NCI-H2196 (cell line): ENCODE data around the gene TSPAN18.
"Not testable (repeated sequence)": the region's sequence is repeated elsewhere in the genome, so short reads cannot be mapped to it uniquely, and the experiment has no call there.

ENCODE experiments used
- DNase-seq: peaks from one replicate; lab custom pipeline; 2025; ENCODE audit not compliant: unreplicated experiment; lab: John Stamatoyannopoulos, UW

Gene TSPAN18

DNA sequence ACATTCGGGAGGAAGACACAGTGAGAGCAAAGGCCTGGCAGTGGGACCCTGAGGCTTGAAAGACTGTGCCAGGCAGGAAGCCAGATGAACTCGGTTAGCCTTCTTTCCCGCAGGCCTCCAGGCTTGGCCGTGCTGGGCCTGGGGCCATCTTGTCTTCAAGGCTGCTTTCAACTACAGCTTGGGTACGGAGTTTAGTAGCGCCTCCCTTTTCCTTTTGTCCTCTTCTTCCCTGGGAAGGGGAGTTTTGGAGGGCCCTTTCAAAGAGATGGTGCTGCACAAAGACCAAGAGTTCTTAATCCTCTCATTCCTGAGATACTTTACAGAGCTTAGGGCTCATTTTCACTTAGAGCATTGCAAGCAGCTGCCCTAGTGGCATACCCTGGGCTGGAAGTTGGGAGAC, 136.5 kb downstream of the TSPAN18 start:
- DNase-seq: no peak

DNA sequence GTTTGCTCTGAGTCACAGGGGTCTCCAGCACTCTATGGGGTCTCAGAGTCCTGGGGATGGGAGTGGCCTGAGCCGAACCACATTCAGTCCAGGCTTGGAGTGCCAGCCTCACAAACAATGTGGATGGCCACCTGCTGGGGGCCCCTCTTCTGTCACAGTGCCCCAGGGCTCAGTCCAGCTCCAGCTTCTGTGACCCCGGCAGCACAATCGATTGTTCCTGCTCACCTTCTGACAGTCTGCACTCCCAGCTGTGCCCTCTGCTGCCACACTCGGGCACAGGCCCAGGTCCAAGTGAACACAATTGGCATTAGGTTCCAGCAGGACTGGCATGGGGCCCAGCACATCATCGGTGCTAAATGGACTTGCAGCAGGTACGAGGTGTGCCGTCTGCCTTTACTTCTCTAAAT, 139.1 kb downstream of the TSPAN18 start:
- DNase-seq: peak; percentile 78

DNA sequence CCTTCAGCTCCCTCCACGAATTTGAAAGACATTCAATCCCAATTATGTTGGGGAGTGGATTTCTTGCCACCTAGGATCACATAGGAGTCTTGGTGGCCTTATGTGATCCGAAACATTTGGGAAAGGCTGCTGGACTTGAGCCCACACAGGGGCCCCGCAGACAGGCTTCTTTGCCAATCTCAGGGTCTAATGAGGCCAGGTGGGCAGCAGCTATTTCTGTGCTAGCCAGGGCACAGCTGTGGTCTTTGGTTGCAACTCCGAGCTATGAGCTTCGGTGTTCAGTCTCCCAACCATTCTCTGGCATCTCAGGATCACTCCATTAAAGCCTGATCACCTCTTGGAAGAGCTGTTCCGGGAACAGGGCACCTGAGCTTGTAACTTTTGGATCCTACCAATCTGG, 139.5 kb downstream of the TSPAN18 start:
- DNase-seq: no peak

DNA sequence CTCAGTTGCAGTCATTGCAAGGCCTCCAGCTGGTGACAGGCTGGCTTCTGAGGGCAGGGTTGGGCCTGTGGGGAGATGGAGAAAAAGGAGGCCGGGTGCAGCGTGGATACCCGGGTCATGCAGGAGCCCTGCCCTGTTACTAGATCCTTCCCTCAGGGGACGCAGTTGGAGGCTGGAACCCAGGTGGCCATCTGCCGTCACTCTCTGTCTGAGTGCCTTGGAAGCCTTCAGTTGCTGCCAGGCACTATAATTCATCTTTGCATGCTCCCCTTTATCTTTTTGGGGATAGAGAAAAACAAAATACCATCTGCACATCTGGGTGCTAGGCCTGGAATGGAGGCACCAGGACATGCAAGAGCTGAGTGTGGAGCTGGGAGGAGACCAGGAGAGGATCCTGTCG, 141.3 kb downstream of the TSPAN18 start:
- DNase-seq: no peak

DNA sequence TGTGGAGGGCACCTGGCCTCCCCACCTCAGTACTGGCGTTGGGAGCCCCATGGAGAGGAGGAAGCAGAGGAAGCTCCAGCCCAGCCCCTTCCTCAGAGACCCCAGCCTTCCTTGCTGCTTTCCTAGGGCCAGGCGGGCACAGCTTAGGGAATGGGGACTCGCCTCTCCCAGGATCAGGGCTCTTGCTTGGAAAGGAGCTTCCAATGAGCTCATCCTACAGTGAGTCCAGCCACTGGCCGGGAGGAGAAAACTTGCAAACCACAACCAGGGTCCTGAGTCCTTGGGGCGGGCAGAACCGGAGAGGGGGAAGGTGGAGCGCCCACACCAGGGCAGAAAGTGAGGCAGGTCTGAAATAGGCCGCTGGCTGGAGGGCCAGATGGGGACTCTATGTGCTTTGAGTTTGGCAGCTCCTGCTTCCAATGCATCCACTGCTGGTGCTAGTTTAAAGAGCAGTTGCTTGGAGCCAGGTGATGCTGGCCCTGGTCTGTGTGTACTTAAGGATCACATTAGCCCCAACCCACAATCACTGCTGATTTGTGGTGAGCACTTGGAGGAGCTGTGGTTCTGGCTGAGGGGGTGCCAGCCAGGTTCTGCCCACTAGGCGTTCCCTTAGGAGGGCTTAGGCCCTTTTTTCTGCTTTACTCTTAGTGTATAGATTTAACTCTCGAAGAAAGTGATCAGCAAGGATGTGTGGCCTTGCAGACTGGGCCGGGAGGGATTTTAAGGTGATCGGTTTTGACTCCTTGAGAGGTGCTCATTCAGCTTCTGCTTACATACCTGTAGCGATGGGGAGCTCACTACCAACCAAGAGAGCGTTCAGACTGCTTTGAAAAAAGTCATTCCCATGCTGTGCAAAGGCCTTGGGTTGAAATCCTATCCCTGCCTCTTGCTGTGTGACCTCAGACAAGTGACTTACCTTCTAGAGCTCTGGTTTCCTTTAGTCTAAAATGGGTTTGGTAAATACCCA, 142.0 kb downstream of the TSPAN18 start:
- DNase-seq: peak; percentile 32

DNA sequence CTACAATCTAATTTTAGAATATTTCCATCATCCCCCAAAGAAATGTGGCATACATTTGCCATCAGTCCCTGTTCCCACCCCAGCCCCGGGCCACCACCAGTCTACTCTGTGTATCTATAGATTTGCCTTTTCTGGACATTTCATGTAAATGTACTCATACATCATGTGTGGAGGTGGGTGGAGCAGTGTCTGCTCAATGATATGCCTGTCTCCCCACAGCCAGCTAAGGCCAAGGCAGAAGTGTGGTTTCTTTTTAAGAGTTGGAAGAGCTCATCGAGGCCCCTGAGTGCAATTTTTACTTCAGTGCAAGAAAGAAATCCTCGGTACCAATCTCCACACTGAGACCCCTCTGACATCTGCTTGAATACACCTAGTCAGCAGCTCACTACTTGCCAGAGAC, 143.4 kb downstream of the TSPAN18 start:
- no peak for DNase-seq

DNA sequence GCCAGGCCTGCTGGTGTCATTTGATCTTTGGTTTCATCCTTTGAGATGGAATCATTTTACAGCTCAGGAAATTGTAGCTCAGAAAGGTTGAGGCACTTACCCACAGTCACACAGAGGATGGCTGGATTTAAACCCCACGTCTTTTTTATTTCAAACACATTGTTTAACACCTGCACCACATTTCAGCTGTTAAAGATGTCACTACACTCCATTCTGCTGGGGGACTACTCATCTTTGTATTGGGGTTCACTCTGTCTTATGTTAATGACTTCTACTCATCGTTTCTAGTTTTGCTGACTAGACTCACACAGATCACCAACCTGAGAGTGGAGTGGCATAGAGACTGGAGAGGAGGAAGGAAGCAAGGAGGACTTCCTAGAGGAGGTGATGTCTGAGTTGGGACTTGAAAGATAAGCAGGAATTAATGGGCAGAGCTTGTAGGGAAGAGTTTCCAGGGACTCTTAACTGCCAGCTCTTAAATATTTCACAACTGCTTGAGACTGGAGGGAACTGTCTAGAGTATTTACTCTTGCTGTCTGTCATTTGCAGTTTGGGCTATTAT, 143.9 kb downstream of the TSPAN18 start:
- no peak for DNase-seq

DNA sequence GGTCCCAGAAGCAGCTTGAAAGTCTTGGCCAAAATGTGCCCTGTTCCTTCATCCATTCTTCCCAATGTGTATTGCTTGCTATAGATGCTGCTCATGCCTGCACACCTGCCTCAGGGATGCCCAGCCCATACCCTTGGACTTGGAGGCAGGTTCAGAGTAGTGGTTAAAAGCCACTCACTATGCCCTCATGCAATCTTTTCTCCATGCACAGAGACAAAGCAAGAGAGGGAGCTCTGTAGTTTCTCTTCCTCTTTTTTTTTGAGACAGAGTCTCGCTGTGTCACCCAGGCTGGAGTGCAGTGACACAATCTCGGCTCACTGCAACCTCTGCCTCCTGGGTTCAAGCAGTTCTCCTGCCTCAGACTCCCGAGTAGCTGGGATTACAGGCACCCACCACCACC, 144.9 kb downstream of the TSPAN18 start:
- DNase-seq: not testable (repeated sequence)

DNA sequence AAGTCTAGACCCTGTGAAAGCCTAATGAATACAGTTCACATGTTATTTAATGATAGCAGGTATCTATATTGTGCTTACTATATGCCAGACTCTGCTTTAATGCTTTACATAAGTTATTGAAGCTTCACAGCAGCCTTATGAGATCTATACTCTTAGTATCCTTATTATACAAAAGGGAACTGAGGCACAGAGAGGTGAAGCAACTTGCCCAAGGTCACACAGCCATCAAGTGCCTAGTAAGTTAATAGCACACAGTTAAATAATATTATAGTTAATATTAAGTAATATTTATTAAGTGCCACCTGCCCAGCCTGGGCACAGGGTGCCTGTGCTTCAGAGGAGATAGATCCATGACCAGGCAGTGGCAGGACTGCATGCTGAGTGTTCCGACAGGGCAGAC, 145.8 kb downstream of the TSPAN18 start:
- DNase-seq: no peak

DNA sequence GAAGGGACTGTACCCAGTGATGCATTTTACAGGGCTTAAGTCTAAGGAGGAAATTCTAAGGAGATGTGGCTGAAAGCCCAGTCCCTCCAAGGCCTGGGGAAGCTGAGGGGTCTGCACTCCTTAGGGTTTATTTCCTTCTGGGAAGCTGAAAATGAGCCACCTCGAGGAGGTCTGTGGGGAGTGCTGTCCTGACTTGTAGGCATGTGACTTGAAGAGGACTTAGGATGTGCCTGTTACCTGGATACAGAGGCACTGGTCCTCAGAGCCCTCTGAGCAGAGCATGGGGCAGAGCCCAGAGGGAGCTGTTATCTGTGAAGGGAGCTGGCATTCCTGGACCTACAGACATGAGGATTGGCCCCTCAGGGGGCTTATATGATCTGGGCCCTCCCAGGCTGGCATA, 146.8 kb downstream of the TSPAN18 start:
- DNase-seq: no peak

DNA sequence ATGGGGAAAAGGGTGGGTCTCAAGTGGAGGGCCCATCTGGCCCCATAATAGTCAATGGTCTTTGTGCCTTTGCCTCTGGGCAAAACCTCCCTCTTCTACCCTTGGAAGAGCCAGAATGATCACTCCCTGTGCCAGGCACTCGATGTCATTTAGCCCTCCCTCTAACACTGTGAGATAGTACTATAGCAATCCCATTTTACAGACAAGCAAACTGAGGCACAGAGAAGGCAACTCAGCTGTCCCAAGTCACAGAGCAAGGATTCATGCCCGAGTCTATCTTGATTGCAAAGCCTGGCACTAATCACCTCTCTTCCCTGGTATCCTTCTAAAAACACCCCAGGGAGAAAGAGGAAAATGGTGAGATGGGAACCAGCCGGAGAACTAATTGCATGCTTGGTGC, 147.5 kb downstream of the TSPAN18 start:
- DNase-seq: no peak

DNA sequence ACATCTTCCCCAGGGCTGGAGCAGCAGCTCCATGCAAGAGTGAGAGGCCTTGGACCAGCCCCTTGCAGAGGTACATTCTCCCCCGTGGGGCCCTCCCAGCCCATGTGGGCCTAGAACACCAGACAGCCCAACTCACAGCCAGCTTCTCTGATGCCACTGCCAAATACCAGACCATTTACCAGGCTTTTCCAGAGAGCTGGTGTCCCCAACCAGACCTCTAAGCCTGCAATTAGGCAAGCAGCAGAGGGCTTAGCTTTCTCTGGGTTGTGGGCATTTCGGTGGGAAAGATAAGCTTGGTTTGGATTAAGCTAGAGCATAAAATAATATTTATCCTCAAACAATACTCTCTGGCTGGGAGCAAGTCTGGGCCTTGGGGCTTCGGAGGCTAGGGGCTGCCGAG, 148.3 kb downstream of the TSPAN18 start:
- no peak for DNase-seq

DNA sequence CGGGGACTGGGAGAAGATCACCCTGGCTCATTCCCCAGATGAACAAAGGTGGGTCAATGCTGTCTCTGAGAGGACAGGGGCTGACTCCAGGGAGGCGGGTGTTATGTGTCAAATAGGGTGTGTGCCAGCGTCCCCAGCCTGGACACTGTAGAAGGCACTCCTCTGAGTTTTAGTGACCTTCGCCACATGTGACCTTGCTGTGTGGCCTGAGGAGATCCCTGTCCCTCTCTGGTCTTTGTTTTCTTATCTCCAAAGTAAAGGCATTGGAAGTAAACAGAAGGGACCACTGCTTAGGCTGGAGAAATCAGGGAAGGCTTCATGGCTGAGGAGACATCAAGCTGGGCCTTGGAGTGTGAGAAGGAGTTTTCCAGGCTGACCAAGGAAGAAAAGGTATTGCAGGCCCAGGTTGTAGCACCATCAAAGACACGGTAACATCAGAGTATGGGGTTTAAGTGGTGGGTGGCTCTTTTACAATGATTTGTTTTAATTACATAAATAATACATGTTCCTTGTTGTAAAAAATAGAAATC, 149.5 kb downstream of the TSPAN18 start:
- DNase-seq: no peak

DNA sequence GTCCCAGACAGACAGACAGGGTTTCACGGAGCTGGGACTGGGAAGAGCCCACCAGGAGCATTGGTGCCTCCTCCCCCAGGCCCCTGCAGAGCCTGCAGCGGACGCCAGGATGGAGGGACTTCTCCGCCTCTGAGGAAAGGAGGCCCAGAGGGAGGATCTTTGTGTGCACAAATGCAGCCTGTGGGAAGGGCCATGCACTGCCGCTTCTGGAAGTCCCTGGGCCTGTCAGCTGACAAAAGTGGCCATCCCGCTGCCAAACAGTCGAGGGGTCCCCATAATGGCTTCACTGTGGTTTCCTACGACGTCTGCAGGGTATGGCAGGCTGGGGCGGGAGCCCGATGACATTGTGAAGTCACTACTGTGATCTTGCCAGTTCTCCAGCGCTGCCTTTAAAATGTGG, 150.1 kb downstream of the TSPAN18 start:
- DNase-seq: no peak

DNA sequence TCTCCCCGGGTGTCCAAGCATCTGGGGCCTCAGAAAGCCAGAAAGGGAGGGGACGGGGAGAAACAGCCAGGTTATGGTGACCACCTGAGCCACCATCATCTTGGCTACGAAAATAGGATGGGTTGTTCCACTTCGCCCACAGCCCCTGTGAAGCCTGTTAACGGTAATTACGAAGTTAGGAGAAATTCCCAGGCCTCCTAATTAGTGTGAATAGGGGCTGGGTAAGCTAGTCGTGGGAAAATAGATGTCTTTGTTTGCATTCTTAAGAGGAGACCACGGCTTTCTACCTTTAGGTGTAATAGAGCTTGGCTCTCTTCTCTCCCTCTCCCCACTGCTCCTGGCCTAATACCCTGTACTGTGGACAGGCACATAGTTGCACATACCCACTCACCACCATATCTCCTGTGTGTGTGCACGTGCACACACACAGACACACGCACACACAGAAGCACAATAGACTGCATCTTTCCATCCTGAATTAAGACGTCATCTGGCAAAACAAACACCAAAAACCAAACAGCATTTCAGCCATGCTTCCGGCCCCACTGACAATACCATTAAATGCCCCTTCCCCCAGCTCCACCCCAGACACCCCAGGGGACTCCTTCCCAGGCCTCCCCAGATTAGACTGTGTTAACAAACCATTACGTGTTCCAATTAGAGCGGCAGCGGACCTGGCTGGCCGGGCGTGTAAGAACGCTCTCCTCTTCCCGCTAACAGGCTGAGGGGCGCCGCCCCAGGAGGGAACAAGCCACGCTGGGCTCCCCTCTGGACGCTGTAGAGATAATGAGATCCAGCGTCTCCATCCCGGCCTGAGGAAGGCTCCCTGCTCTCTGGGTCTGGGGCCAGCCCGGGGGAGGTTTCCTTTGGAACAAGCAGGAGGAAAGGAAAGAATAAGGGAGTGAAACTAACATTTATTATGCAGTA, 151.1 kb downstream of the TSPAN18 start:
- DNase-seq: no peak

DNA sequence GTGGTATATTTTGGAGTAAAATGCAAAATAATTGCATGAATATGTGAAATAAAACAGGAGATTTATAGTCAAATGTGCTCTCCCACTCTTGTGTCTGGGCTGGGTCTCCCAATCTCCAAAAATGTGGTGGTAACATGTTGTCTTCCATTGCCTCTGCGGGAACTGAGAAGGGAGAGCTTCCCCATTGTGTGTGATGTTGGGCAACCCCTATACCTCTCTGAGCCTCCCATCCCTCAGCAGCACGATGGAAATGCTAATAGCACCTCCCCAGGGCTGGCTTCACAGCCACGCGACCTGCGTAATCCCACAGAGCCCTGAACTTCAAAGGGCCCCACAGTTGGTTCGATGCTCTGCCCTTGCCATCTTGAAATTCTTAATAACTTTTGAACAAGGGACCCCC, 151.9 kb downstream of the TSPAN18 start:
- DNase-seq: no peak

DNA sequence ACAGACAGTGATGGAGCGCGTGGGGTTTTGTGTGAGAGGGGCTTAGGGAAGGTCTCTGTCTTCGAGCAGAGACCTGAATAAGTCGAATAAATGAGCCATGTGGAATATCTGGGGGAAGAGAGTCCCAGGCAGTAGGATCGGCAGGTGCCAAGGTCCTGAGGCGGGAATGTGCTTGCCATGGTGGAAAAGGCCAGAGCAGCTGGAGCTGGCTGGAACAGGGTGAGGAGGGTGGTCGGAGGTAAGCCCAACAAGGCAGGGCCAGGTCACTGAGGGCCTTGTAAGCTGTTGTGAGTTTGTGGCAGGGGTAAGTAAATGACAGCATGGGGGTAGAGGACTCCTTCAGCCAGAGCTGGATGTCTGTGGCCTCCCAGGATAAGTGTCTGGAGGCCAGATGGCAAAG, 152.7 kb downstream of the TSPAN18 start:
- DNase-seq: no peak

DNA sequence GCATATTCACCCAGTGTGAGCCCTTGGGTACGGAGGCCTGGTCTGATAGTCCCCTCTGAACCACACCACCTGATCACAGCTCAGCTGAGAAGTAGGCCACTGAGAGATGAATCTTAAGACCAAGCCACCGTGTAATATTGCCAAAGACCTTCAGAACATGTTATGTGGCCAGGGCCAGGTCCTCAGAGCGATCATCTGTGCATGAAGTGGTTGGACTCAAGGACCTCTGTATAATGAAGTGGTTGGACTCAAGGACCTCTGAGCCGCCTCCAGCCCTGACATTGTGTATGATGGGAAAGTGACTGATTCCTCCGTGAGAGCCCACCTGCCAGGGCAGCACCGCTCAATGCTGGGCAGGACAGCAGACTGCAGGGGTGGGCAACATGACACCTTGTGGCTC, 153.7 kb downstream of the TSPAN18 start:
- DNase-seq: no peak

DNA sequence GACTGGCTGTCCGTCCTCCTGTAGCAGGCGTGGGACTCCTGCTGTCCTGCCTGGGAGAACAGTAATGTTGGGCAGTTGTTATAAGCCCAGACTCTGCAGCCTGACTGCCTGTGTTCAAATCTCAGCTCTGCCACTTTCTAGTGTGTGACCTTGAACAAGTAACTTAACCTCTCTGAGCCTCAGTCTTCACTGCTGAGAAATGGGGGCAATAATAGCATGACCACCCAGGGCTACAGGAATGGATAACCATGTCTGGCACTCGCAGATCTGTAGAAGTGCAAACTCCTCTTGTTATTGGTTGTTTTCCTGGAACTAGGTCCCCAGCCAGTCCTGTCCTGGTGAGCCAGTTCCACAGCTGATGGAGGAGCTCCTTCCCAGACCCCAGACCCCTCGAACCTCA, 154.2 kb downstream of the TSPAN18 start:
- no peak for DNase-seq

DNA sequence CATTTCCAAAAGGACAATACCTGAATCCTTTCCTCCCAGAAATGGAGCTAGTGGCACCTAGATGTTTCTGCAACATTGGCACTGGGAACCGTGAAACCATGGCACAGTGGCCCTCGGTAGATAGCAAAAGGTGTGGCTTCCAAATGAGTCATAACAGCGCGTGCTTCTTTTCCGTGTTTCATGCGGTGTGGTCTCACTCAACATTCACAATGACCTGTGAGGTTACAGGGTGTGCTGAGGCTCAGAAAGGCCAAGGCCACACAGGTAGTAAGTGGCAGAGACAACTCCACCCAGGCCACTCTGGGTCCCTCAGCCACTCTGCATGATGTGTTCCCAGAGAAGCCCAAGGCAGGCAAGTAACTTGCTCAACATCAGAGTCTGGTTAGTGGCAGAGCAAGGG, 156.5 kb downstream of the TSPAN18 start:
- DNase-seq: no peak

DNA sequence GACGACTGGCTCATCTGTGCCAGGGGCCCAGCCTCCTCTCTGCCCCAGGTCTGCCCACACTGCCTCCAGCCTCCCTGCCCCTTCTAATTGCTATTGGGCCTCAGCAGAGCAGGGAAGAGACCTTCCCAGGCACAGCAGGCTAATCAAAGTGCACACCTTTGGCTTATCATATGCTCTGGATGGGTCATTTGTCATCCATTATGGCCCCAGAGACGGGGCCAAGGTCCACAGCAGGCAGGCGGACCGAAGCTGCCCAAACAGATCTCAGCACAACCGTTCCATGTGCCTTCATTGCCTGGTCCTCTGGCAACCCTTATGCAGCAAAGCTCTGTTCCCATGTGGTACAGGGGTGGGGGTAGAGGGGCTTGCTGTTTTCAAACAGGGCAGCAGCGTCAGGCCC, 157.3 kb downstream of the TSPAN18 start:
- DNase-seq: no peak
